NB4 (cell line): ENCODE results near the gene ERICH6.

Experiments
- DNase-seq: peaks from one replicate; pipeline ENCODE4 v3.0.0; 2010; ENCODE audit warnings: low read depth
- H3K4me3 ChIP-seq: one replicate; pipeline ENCODE4 v1.5.1; 2011; ENCODE audit warnings: mild to moderate bottlenecking, low read depth, low read length, moderate library complexity
- MAX ChIP-seq: IDR thresholded peaks from 2 replicates; pipeline ENCODE4 v1.6.1; 2011; ENCODE audit warnings: low read depth, low read length
- MYC ChIP-seq: IDR thresholded peaks from 2 replicates; pipeline ENCODE4 v1.6.1; 2011; ENCODE audit warnings: low read depth, low read length
- POLR2A ChIP-seq: IDR thresholded peaks from 2 replicates; pipeline ENCODE4 v1.6.1; 2011; ENCODE audit warnings: mild to moderate bottlenecking; ENCODE audit not compliant: insufficient read length; ENCODE audit errors: extremely low read depth
- TF ChIP-seq, protein P1 (sequence below): IDR thresholded peaks from one replicate; pipeline ENCODE4 v1.5.1; 2012; ENCODE audit warnings: low read depth, low read length

The ERICH6 gene

DNA sequence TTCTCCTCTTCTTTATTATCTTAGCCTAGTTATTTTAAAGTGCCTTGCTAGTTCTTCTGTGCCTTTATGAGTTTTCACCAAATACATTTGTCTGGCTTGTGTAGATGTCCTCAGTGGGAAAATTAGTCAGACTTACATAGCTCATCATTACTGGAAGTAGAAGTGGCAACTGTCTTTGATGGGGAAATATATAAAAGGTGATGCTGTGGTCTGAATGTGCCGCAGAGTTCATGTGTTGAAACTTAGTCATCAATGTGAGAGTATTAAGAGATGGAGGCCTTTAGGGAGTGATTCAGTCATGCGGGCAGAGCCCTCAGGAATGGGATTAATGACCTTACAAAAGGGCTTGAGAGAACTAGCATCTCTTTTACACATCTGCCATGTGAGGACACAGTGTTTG lies 6.4 kb upstream of the ERICH6 start:
- TF ChIP-seq MAX (no peak), MYC (no peak), POLR2A (no peak)
- TF ChIP-seq, protein P1, sequence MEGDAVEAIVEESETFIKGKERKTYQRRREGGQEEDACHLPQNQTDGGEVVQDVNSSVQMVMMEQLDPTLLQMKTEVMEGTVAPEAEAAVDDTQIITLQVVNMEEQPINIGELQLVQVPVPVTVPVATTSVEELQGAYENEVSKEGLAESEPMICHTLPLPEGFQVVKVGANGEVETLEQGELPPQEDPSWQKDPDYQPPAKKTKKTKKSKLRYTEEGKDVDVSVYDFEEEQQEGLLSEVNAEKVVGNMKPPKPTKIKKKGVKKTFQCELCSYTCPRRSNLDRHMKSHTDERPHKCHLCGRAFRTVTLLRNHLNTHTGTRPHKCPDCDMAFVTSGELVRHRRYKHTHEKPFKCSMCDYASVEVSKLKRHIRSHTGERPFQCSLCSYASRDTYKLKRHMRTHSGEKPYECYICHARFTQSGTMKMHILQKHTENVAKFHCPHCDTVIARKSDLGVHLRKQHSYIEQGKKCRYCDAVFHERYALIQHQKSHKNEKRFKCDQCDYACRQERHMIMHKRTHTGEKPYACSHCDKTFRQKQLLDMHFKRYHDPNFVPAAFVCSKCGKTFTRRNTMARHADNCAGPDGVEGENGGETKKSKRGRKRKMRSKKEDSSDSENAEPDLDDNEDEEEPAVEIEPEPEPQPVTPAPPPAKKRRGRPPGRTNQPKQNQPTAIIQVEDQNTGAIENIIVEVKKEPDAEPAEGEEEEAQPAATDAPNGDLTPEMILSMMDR: no peak
- no peak for DNase-seq
- H3K4me3 ChIP-seq: no peak overlapping the region

DNA sequence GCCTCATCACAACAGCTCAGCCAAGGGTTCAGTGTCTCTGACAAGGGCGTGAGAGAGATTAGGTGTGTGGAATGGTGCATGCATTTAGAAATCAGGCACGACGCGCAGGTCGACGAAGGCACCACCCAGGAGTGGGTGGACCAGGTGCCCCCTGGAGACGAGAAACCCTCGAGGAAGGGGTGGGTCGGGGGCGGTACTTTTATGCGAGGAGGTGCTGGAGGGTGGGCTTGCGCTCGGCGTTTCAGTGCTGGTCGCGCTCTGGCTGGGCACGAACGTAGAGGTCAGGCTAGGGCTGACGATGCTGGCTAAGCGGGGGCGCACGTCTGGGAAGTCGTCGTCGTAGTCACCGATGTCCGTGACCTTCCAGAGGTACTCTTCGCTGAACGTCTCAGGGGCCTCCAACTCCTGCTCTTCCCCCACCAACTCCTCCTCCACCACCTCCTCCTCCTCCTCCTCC lies 393 bp downstream of the ERICH6 start:
- TF ChIP-seq MYC (no peak), POLR2A (no peak), MAX (no peak)
- TF ChIP-seq, protein P1: no peak
- H3K4me3 ChIP-seq: no peak overlapping the region
- no peak for DNase-seq

DNA sequence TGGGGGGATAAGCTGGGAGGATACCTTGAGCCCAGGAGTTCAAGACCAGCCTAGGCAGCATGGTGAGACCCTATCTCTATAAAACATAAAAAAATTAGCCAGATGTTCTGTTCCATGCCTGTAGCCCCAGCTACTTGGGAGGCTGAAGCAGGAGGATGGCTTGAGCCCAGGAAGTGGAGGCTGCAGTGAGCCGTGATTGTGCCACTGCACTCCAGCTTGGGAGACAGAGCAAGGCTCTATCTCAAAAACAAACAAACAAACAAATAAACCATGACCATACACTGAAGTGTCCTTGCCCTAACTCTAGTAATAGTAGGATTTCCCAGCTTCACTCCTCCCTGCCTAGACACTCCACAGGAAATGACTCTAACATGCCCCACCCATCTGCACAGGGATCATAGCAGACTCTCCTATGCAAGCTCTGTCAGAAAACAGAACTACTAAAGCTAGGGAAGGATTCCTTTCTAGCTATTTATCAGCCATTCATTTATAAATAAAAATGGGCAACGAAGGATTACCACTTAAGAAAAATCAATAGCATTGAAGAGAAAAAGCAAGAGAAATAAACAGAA lies 4.6 kb downstream of the ERICH6 start:
- DNase-seq: peak; percentile 25
- TF ChIP-seq MAX (no peak), MYC (no peak)
- TF ChIP-seq, protein P1: no peak
- no peak overlapping the region for H3K4me3 ChIP-seq

DNA sequence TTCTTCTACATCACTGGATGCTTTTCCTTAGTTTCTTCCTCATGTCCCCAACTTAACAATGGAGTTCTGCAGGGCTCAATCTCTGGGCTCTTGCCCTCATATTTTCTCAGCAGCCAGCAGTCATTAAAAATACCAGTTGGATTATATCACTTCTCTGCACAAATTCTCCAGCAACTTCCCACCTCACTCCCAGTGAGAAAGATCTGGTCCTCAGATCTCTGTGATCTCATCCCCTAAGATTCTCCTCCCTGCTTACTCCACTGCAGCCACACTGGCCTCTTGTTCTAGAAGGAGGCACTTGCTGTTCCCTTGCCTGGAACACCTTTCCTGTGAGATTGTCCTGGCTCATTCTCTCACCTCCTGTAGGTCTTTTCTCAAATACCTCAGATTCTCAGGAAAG lies 6.1 kb downstream of the ERICH6 start:
- no peak overlapping the region for H3K4me3 ChIP-seq
- DNase-seq: no peak
- TF ChIP-seq, protein P1: no peak
- no peak for TF ChIP-seq MAX
- TF ChIP-seq POLR2A: no peak
- TF ChIP-seq MYC: no peak

GRCh38 chr3:150691414-150692040 lies 12.2 kb downstream of the ERICH6 start:
- DNase-seq: no peak
- no peak overlapping the region for H3K4me3 ChIP-seq
- TF ChIP-seq, protein P1: no peak
- TF ChIP-seq MYC (no peak), POLR2A (no peak), MAX (no peak)
